HG03558 (cell line): ENCODE data around the gene OLFM3.
A peak's percentile ranks its signal among the peaks of the same experiment; 100 is the strongest.

ENCODE experiments used
- ATAC-seq: cut with Tn5 transposase; IDR thresholded peaks from one replicate; pipeline ENCODE4 v1.9.1; 2021; ENCODE audit warnings: moderate number of reproducible peaks; ENCODE audit not compliant: unreplicated experiment; ENCODE audit errors: extremely low read depth

The OLFM3 gene

GRCh38 chr1:101996825-101997465 lies at the start of gene OLFM3:
OLFM3 (minus strand) TSS chr1:101996926.
- no peak for ATAC-seq

GRCh38 chr1:102045752-102046151 lies 49.0 kb upstream of the OLFM3 start:
- no peak for ATAC-seq

GRCh38 chr1:102032534-102032933 lies 35.8 kb upstream of the OLFM3 start:
- peak; percentile 62 for ATAC-seq

GRCh38 chr1:102019530-102019929 lies 22.8 kb upstream of the OLFM3 start:
- no peak for ATAC-seq

DNA sequence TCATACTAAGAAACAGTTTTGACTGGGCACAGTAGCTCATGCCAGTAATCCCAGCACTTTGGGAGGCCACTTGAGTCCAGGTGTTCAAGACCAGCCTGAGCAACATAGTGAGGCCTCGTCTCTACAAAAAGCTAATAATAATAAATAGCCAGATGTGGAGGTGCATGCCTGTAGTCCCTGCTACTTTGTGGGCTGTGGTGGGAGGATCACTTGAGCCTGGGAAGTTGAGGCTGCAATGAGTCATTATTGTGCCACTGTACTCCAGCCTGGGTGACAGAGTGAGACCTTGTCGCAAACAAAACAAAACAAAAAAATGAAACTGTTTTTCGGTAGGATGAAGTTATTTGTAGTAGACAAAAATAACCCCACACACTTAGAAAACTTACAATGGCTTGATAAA lies 19.0 kb upstream of the OLFM3 start:
- ATAC-seq, result no peak

- no peak for ATAC-seq
Observed at GRCh38 chr1:102002057-102002456, 5.3 kb upstream of the OLFM3 start.

GRCh38 chr1:101995984-101996745 lies 561 bp downstream of the OLFM3 start:
- ATAC-seq, result no peak

GRCh38 chr1:101993710-101994109 lies 3.0 kb downstream of the OLFM3 start:
- ATAC-seq, result no peak

GRCh38 chr1:101992821-101993575 lies 3.7 kb downstream of the OLFM3 start:
- no peak for ATAC-seq

DNA sequence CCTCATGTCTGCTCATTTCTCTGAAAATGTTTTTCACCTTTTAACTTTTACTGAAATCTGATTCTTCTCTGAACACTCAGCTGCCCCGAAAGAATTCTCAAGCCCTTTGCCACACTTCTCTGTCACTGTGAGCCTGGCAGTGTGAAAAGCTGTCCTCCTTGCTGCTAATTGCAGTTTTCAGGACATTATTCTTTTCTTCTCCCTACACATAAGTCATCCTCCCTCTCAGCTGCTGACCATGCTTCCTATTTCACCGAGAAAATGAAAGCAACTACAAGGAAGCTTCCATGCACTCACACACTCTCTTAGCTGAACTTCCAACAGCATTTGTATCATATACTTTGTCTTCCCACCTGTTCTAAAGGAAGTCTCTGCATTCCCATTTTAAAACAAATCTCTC lies 15.8 kb downstream of the OLFM3 start:
- ATAC-seq, result no peak

DNA sequence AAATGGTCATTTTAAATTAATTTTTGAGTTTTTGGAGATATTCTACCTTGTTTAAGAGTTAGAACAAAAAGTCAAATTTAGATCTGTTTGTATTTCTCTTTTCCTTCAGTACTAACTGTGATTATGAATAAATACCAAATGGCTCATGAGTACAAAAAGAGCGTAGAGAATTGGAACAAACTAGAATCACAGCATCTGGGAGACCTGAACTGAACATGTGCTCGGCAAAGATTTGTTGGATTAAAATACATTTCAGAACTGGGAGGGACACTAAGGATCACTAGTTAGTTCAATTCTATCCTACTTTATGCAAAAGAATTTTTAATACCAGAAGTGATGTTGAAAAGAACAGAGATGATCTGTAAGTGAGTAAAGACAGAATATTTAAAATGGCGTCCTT lies 19.5 kb downstream of the OLFM3 start:
- ATAC-seq, result no peak

GRCh38 chr1:101976161-101976560 lies 20.6 kb downstream of the OLFM3 start:
- no peak for ATAC-seq

GRCh38 chr1:101975371-101975770 lies 21.4 kb downstream of the OLFM3 start:
- no peak for ATAC-seq

GRCh38 chr1:101974599-101975274 lies 22.0 kb downstream of the OLFM3 start:
- no peak for ATAC-seq

DNA sequence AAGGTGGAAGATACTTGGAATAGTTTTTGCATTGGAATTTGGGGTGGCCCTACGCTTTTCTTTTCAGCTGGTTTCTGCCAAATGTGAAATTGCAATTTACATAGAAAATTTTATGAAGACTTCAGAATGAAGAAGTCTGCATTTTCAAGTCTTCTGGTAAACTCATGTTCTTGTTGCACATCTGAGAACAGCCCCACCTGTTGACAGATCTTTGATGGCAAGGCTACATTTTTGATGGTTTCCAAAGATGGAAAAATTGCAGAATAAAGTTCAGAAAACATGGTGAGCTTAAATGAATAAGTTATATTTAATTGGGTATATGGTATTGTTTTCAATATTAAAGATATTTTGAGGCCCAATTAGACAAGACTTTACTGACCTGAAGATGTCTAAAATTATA lies 25.4 kb downstream of the OLFM3 start:
- no peak for ATAC-seq

DNA sequence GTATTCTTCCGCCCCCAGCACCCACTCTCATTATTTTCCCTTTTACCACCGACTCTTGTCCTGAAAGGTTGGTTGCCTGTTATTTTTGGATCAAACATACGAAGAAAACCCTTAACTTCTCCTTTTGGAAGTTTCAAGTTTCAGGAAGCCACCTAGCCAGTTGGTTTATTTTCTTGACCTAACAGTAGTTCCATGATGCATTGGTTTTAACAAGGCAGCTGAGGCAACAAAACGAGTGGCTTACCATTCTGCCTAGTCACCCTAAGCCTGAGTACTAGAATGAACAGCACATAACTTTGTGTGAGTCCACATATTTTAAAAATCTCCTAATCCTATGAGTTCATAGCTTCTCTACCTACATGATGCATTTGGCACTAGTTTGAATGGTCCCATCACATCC lies 28.9 kb downstream of the OLFM3 start:
- ATAC-seq, result no peak

DNA sequence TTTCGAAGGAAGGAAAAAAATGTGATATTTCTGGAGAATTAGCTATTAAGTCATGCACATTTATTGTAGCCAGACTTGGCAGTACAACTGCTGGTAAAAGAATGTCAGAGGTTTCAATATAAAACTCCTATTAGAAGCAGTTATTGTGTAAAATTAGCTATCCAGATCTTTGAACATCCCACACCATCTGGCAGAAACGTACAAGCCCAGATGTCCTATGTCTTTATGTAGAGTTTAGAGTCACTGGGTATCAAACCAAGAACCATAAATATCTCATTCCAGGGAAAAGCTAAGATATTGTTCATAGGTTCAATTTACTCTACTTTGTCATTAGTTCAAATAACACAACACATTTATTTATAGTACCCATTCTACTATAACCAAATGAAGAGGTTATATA lies 31.4 kb downstream of the OLFM3 start:
- ATAC-seq, result no peak

GRCh38 chr1:101964708-101965107 lies 32.0 kb downstream of the OLFM3 start:
- ATAC-seq, result no peak

DNA sequence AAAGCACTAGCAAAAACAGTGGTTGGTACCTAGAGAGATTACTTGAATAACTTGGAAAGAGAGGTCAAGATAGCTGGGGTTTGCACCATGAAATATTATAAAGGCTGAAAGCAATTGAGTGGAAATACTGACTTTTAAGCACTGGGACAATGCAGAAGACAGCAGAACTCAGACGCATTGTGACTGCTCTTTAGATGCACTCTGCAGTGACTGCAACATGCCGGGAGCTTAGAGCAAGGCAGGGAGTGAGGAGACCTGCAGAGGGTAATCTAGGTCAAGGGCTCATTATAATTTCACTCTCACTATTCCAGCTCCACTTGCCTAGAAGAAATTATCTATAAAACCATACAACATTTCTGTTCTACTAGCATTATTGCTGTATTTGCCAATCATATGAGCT lies 36.6 kb downstream of the OLFM3 start:
- ATAC-seq, result no peak

DNA sequence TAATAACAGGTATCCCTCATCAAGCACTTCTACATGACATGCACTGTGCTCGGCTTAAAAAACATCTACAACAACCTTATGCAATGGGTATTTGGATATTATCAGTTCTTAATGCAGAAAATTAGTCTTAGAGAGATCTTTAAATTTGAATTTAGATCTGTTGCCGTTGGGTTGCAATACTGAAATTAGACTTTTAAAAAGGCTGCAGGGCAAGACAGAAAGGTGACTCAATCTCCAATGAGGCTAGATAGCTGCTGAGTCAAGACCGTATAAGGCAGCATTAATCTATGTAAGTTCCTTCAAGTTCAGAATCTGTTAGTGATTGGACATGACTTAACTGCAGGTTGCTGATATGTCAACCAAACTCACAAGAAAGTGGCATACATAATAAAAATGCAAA lies 37.3 kb downstream of the OLFM3 start:
- ATAC-seq, result no peak

- no peak for ATAC-seq
Observed at GRCh38 chr1:101957771-101958170, 39.0 kb downstream of the OLFM3 start.
